Suprapubic skin (tissue), 4 donors: Measurements from ENCODE around the gene MRGPRF. TPM values are rescaled to one million over a fixed set of nuclear protein-coding genes. Genes with fewer than 3 reads are reported as not detected.

Experiments
- DNase-seq, 2 donors: peaks; one replicate each; pipeline ENCODE4 v3.0.0-alpha.2; 2019; ENCODE audit warnings: low spot score in 2 of 2
- H3K27ac ChIP-seq: fragments of 200-600 bp; sonication (generic); one replicate; pipeline ENCODE4 v1.5.1; 2019
- H3K27me3 ChIP-seq: fragments of 200-600 bp; sonication (generic); one replicate; pipeline ENCODE4 v1.5.1; 2019
- H3K36me3 ChIP-seq: fragments of 200-600 bp; sonication (generic); one replicate; pipeline ENCODE4 v1.5.1; 2019
- H3K4me1 ChIP-seq: fragments of 200-600 bp; sonication (generic); one replicate; pipeline ENCODE4 v1.5.1; 2019
- H3K4me3 ChIP-seq: fragments of 200-600 bp; sonication (generic); one replicate; pipeline ENCODE4 v1.5.1; 2019; ENCODE audit warnings: mild to moderate bottlenecking
- H3K9me3 ChIP-seq: fragments of 200-600 bp; sonication (generic); one replicate; pipeline ENCODE4 v1.5.1; 2019
- CTCF ChIP-seq, 2 donors: fragments of 200-600 bp in 1 of 2; fragments of 450-650 bp in 1 of 2; sonication (generic) in 1 of 2; IDR thresholded peaks; one replicate each; pipeline ENCODE4 v1.5.1; 2016 to 2019; ENCODE audit warnings: antibody characterized with exemption in 2 of 2, mild to moderate bottlenecking in 1 of 2, moderate library complexity in 1 of 2
- EP300 ChIP-seq: sonication (generic); formaldehyde crosslinking; IDR thresholded peaks from one replicate; pipeline ENCODE4 v1.6.1; 2017; ENCODE audit warnings: antibody characterized with exemption
- POLR2A ChIP-seq, 2 donors: fragments of 450-650 bp; IDR thresholded peaks; one replicate each; pipeline ENCODE4 v1.6.1; 2017; ENCODE audit warnings: antibody characterized with exemption in 2 of 2, mild to moderate bottlenecking in 2 of 2, moderate library complexity in 2 of 2
- POLR2AphosphoS5 ChIP-seq, 3 donors: sonication (generic); formaldehyde crosslinking; IDR thresholded peaks; one replicate each; pipeline ENCODE4 v1.6.1; 2017; ENCODE audit warnings: antibody characterized with exemption in 3 of 3
- WGBS: methylation state at CpG from one replicate; pipeline ENCODE4 v1.1.5; 2018; 5-methylcytosine and 5-hydroxymethylcytosine counted together
- total RNA-seq, 4 donors: library from RNA; depleted of rRNA; stranded (reverse); fragments of >200 nt; gene quantifications; one replicate each; pipeline ENCODE4 v1.1.0, GENCODE V29; 2016

The MRGPRF gene
- total RNA-seq, 4 donors from 2014 or later, result 2.0 to 9.8 (median 4.8) TPM

GRCh38 chr11:69040051-69040450 is 27.0 kb upstream of the MRGPRF start:
- DNase-seq, result no peak
- no peaks in the 10 kb centered on the region for H3K27me3 ChIP-seq
- TF ChIP-seq CTCF (IDR thresholded peaks at IDR 0.05) (no peak), POLR2A (IDR thresholded peaks at IDR 0.05) (no peak), EP300 (no peak), POLR2AphosphoS5 (IDR thresholded peaks at IDR 0.05) (no peak)
- no peak overlapping the region for H3K27ac ChIP-seq
- H3K4me1 ChIP-seq, result peaks cover 12% of the 10 kb centered on the region
- H3K4me3 ChIP-seq, result no peak overlapping the region
- H3K9me3 ChIP-seq, result no peaks in the 10 kb centered on the region
- no peaks in the 10 kb centered on the region for H3K36me3 ChIP-seq
- 66% methylated on average over 6 of the region's 6 CpGs for WGBS

- Histone ChIP-seq H3K27ac (no peak overlapping the region), H3K27me3 (no peaks in the 10 kb centered on the region), H3K4me3 (no peak overlapping the region), H3K9me3 (no peaks in the 10 kb centered on the region), H3K36me3 (no peaks in the 10 kb centered on the region), H3K4me1 (peaks cover 6% of the 10 kb centered on the region)
- DNase-seq, result no peak
- TF ChIP-seq EP300 (no peak), POLR2AphosphoS5 (IDR thresholded peaks at IDR 0.05) (no peak), CTCF (IDR thresholded peaks at IDR 0.05) (no peak), POLR2A (IDR thresholded peaks at IDR 0.05) (no peak)
- 73% methylated on average over 1 of the region's 1 CpG for WGBS
Measured at GRCh38 chr11:69039501-69039900, 26.5 kb upstream of the MRGPRF start.

GRCh38 chr11:69037544-69037943 is 24.5 kb upstream of the MRGPRF start:
- H3K9me3 ChIP-seq, result no peaks in the 10 kb centered on the region
- 81% methylated on average over 8 of the region's 8 CpGs for WGBS
- no peaks in the 10 kb centered on the region for H3K27me3 ChIP-seq
- DNase-seq, result no peak
- H3K27ac ChIP-seq, result no peak overlapping the region
- H3K4me1 ChIP-seq, result no peaks in the 10 kb centered on the region
- TF ChIP-seq POLR2A (IDR thresholded peaks at IDR 0.05) (no peak), CTCF (IDR thresholded peaks at IDR 0.05) (no peak)
- no peaks in the 10 kb centered on the region for H3K36me3 ChIP-seq
- H3K4me3 ChIP-seq, result no peak overlapping the region

- no peak for DNase-seq
- no peak for TF ChIP-seq POLR2A (IDR thresholded peaks at IDR 0.05)
- TF ChIP-seq POLR2AphosphoS5 (IDR thresholded peaks at IDR 0.05), result no peak
- TF ChIP-seq CTCF (IDR thresholded peaks at IDR 0.05), result no peak
- no peak for TF ChIP-seq EP300
- 91% methylated on average over 18 of the region's 18 CpGs for WGBS
- Histone ChIP-seq H3K9me3 (no peaks in the 10 kb centered on the region), H3K27me3 (no peaks in the 10 kb centered on the region), H3K4me3 (no peak overlapping the region), H3K36me3 (no peaks in the 10 kb centered on the region), H3K27ac (no peak overlapping the region), H3K4me1 (no peaks in the 10 kb centered on the region)
Measured at GRCh38 chr11:69037074-69037473, 24.0 kb upstream of the MRGPRF start.

GRCh38 chr11:69035946-69036340 is 22.9 kb upstream of the MRGPRF start:
- Histone ChIP-seq H3K4me1 (no peaks in the 10 kb centered on the region), H3K36me3 (no peaks in the 10 kb centered on the region), H3K9me3 (no peaks in the 10 kb centered on the region), H3K27me3 (no peaks in the 10 kb centered on the region), H3K27ac (peak overlapping the region; percentile 45), H3K4me3 (no peak overlapping the region)
- WGBS, result 77% methylated on average over 8 of the region's 11 CpGs
- DNase-seq, result no peak
- TF ChIP-seq CTCF (IDR thresholded peaks at IDR 0.05), result no peak
- no peak for TF ChIP-seq POLR2AphosphoS5 (IDR thresholded peaks at IDR 0.05)
- no peak for TF ChIP-seq EP300
- TF ChIP-seq POLR2A (IDR thresholded peaks at IDR 0.05), result no peak
